Type B pancreatic cell (in vitro differentiated cells): Measurements from ENCODE around the gene L3MBTL1. TPM values are rescaled to one million over a fixed set of nuclear protein-coding genes. Genes with fewer than 3 reads are reported as not detected.

Experiments used
- DNase-seq: peaks from one replicate; pipeline ENCODE4 v3.0.0; 2021; ENCODE audit warnings: mixed read lengths; ENCODE audit not compliant: unreplicated experiment; ENCODE audit errors: extremely low spot score
- H3K27ac Mint-ChIP-seq: 2 replicates; pipeline ENCODE4 v1.8.0; 2021; ENCODE audit warnings: mild to moderate bottlenecking, mixed read lengths
- H3K27me3 Mint-ChIP-seq: 2 replicates; pipeline ENCODE4 v1.8.0; 2021; ENCODE audit warnings: mixed read lengths
- H3K36me3 Mint-ChIP-seq: 2 replicates; pipeline ENCODE4 v1.8.0; 2021; ENCODE audit warnings: mixed read lengths
- H3K4me1 Mint-ChIP-seq: one replicate; pipeline ENCODE4 v1.8.0; 2021; ENCODE audit warnings: mixed read lengths; ENCODE audit not compliant: unreplicated experiment
- H3K4me3 Mint-ChIP-seq: 2 replicates; pipeline ENCODE4 v1.8.0; 2021; ENCODE audit warnings: mild to moderate bottlenecking, mixed read lengths
- H3K9me3 Mint-ChIP-seq: 2 replicates; pipeline ENCODE4 v1.8.0; 2021; ENCODE audit warnings: mixed read lengths
- total RNA-seq: library from RNA; stranded (reverse); gene quantifications from 2 replicates; pipeline ENCODE4 v1.2.1, GENCODE V29; 2021; ENCODE audit warnings: low replicate concordance
- TF ChIP-seq, protein P1 (sequence below): fragments of 200-600 bp; sonication (generic); conservative IDR thresholded peaks from 2 replicates; pipeline ENCODE4 v1.5.0; 2021; ENCODE audit warnings: antibody characterized with exemption, mild to moderate bottlenecking

Gene L3MBTL1
- total RNA-seq, 1 donor from 2014 or later = 23.1 TPM

DNA sequence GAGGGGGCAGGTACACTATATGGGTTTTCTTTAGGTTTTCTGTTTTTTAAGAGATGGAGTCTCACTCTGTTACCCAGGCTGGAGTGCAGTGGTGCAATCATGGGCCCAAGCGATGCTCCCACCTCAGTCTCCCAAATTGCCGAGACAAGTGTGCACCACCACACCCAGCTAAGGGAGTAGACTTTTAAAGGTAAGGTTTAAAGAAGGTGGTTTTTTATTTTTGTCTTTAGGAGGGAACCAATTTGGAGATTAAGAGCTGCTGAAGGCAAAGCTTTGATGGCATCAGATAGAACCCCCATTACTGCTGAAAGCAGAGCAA is 41.9 kb upstream of the L3MBTL1 start:
- TF ChIP-seq, protein P1, sequence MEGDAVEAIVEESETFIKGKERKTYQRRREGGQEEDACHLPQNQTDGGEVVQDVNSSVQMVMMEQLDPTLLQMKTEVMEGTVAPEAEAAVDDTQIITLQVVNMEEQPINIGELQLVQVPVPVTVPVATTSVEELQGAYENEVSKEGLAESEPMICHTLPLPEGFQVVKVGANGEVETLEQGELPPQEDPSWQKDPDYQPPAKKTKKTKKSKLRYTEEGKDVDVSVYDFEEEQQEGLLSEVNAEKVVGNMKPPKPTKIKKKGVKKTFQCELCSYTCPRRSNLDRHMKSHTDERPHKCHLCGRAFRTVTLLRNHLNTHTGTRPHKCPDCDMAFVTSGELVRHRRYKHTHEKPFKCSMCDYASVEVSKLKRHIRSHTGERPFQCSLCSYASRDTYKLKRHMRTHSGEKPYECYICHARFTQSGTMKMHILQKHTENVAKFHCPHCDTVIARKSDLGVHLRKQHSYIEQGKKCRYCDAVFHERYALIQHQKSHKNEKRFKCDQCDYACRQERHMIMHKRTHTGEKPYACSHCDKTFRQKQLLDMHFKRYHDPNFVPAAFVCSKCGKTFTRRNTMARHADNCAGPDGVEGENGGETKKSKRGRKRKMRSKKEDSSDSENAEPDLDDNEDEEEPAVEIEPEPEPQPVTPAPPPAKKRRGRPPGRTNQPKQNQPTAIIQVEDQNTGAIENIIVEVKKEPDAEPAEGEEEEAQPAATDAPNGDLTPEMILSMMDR = no peak
- DNase-seq = no peak
- H3K27ac Mint-ChIP-seq = peak overlapping the region; percentile 27
- H3K4me3 Mint-ChIP-seq = no peak overlapping the region
- no peaks in the 10 kb centered on the region for H3K9me3 Mint-ChIP-seq
- peaks cover 45% of the 10 kb centered on the region for H3K36me3 Mint-ChIP-seq
- peaks cover 18% of the 10 kb centered on the region for H3K4me1 Mint-ChIP-seq
- H3K27me3 Mint-ChIP-seq = no peaks in the 10 kb centered on the region

DNA sequence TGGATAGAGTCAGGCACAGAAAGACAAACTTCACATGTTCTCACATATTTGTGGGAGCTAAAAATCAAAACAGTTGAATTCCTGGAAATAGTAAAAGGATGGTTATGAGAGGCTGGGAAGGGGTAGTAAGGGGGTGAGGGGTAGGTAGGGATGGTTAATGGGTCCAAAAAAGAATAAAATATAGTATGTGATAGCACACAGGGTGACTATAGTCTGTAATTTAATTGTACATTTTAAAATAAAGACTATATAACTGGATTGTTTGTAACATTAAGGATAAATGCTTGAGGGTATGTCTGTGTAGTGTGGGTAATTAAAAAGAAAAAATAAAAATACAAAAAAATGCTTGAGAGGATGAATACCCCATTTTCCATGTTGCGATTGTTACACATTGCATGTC is 39.9 kb upstream of the L3MBTL1 start:
- no peaks in the 10 kb centered on the region for H3K9me3 Mint-ChIP-seq
- H3K36me3 Mint-ChIP-seq = peaks cover 38% of the 10 kb centered on the region
- DNase-seq = no peak
- TF ChIP-seq, protein P1 = no peak
- no peak overlapping the region for H3K27ac Mint-ChIP-seq
- H3K4me3 Mint-ChIP-seq = no peak overlapping the region
- H3K27me3 Mint-ChIP-seq = no peaks in the 10 kb centered on the region
- peaks cover 11% of the 10 kb centered on the region for H3K4me1 Mint-ChIP-seq

DNA sequence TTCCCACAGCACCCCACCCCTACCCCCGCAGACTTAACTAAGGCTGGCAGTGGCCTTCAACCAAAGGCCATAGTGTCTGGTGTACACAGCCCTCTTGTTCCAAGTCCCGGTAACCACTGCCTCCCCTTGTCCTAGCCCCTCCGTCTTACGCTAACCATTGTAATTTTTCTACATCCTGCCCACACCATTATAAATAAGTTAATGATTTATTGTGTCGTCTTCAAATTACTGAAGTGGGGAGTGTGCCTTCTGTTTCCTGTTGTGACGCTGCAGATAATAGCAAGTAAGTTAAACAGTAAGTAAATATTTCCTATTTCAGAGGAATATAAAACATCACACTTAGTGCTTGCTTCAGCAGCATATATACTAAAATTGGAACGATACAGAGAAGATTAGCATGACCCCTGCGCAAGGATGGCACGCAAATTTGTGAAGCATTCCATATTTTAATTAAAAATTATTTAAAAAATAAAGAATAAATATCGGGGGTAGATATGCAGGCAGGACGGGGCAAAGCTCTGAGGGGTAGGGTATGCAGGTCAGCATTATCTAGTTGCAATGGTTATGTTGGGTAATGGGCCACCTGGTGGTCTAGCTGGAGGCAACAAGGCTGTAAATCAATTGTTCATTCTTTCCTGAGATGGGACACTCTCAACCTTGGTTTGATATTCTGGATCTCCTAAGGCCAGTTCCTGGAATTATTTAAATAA is 34.7 kb upstream of the L3MBTL1 start:
- DNase-seq = no peak
- no peaks in the 10 kb centered on the region for H3K27me3 Mint-ChIP-seq
- H3K27ac Mint-ChIP-seq = no peak overlapping the region
- H3K4me3 Mint-ChIP-seq = no peak overlapping the region
- no peaks in the 10 kb centered on the region for H3K9me3 Mint-ChIP-seq
- TF ChIP-seq, protein P1 = no peak
- H3K36me3 Mint-ChIP-seq = peaks cover 8% of the 10 kb centered on the region
- H3K4me1 Mint-ChIP-seq = no peaks in the 10 kb centered on the region

GRCh38 chr20:43473381-43473704 is 34.2 kb upstream of the L3MBTL1 start:
- Mint-ChIP-seq H3K4me3 (no peak overlapping the region), H3K36me3 (peaks cover 8% of the 10 kb centered on the region), H3K27ac (no peak overlapping the region), H3K4me1 (no peaks in the 10 kb centered on the region), H3K27me3 (no peaks in the 10 kb centered on the region), H3K9me3 (no peaks in the 10 kb centered on the region)
- DNase-seq = no peak
- TF ChIP-seq, protein P1 = no peak

- H3K4me1 Mint-ChIP-seq = no peaks in the 10 kb centered on the region
- TF ChIP-seq, protein P1 = no peak
- no peak for DNase-seq
Observed at GRCh38 chr20:43477193-43477592, 30.3 kb upstream of the L3MBTL1 start.

DNA sequence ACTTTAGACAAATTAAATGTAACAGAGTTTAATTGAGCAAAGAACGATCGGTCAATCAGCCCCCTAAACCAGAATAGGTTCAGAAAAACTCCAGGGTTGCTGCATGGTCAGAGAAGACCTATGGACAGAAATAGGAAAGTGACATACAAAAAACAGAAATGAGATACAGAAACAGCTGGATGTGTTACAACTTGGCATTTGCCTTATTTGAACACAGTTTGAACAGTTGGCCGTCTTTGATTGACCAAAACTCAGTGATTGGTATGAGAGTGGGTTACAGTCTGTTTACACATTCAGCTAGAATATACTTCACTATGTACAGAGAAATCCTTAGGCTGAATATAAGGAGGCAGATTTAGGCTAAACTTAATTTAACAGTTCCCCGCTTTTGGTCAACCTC is 29.9 kb upstream of the L3MBTL1 start:
- TF ChIP-seq, protein P1 = no peak
- DNase-seq = no peak
- H3K27ac Mint-ChIP-seq = no peak overlapping the region
- no peaks in the 10 kb centered on the region for H3K36me3 Mint-ChIP-seq
- H3K4me3 Mint-ChIP-seq = no peak overlapping the region
- no peaks in the 10 kb centered on the region for H3K4me1 Mint-ChIP-seq
- peaks cover 4% of the 10 kb centered on the region for H3K27me3 Mint-ChIP-seq
- no peaks in the 10 kb centered on the region for H3K9me3 Mint-ChIP-seq

More at GRCh38 chr20:43477193-43477592, 30.3 kb upstream of the L3MBTL1 start:
- Mint-ChIP-seq H3K36me3 (no peaks in the 10 kb centered on the region), H3K27ac (no peak overlapping the region), H3K27me3 (peaks cover 4% of the 10 kb centered on the region), H3K9me3 (no peaks in the 10 kb centered on the region), H3K4me3 (no peak overlapping the region)
